OCI-LY7 (cell line): ENCODE data around the gene SYT7.

Experiments
- EZH2phosphoT487 ChIP-seq: fragments of 200-600 bp; sonication (generic); IDR thresholded peaks from 2 replicates; pipeline ENCODE4 v1.6.1; 2018; ENCODE audit warnings: low read depth, borderline replicate concordance, mild to moderate bottlenecking, mixed run types, antibody characterized with exemption, low read length, moderate library complexity, mixed read lengths
- TF ChIP-seq, protein P1 (sequence below): fragments of 200-600 bp; sonication (generic); conservative IDR thresholded peaks from 2 replicates; pipeline ENCODE4 v1.5.1; 2014; ENCODE audit warnings: mild to moderate bottlenecking, antibody characterized with exemption, low read length, moderate library complexity, mixed read lengths

DNA sequence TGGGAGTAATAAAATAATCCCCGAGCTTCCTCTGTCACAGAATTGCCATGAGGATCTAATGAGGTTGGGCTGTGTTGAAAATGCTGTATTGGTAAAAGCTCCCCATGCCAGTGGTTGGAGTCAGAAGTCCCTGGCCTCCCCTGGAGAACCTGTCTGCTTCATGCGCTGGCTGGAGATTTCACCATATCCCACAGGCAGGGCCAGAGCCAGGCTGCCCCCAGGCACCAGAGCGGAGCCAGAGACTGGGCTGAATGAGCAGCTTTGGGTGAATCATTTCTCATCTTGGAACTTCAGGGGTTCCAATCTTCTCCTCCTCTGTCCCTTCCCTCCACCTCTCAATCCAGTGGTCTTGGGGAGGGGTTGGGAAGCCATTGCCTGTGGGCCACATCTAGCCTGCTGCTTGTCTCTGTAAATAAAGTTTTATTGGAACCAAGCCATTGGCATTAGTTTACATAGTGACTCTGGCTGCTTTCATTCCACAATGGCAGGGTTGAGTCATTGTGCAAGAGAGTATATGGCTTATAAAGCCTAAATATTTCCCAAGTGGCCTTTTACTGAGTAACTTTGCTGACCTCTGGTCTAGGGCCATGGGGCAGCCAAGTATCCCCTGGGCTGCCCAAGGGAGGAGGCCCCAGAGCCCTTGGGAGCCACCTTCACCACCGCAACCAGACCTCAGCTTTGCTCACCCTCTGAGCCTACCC is 37.1 kb downstream of the SYT7 start:
- TF ChIP-seq, protein P1, sequence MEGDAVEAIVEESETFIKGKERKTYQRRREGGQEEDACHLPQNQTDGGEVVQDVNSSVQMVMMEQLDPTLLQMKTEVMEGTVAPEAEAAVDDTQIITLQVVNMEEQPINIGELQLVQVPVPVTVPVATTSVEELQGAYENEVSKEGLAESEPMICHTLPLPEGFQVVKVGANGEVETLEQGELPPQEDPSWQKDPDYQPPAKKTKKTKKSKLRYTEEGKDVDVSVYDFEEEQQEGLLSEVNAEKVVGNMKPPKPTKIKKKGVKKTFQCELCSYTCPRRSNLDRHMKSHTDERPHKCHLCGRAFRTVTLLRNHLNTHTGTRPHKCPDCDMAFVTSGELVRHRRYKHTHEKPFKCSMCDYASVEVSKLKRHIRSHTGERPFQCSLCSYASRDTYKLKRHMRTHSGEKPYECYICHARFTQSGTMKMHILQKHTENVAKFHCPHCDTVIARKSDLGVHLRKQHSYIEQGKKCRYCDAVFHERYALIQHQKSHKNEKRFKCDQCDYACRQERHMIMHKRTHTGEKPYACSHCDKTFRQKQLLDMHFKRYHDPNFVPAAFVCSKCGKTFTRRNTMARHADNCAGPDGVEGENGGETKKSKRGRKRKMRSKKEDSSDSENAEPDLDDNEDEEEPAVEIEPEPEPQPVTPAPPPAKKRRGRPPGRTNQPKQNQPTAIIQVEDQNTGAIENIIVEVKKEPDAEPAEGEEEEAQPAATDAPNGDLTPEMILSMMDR: no peak
- no peak for TF ChIP-seq EZH2phosphoT487
